ENCODE data around the gene CAPZB. TPM values are rescaled to one million over a fixed set of nuclear protein-coding genes. Genes with fewer than 3 reads are reported as not detected.

The CAPZB gene
- polyA plus RNA-seq, 1 donor from 2014 or later: 159 TPM

- TF ChIP-seq SMC3 (conservative IDR thresholded peaks at IDR 0.05; ENCODE audit: poor library complexity): no peak
- no peaks in the 10 kb centered on the region for H3F3A ChIP-seq (ENCODE audit: insufficient read depth, low read length, poor library complexity, severe bottlenecking)
- no peak overlapping the region for H3K4me2 ChIP-seq (ENCODE audit: low read length)
- H3K9me3 ChIP-seq (ENCODE audit: low read length): no peaks in the 10 kb centered on the region
- H3K36me3 ChIP-seq (ENCODE audit: insufficient read depth, low read length): no peaks in the 10 kb centered on the region
- H3K4me3 ChIP-seq (ENCODE audit: low read length): no peak overlapping the region
- no peaks in the 10 kb centered on the region for H3K9me2 ChIP-seq (ENCODE audit: insufficient read depth, low read length)
- H3K79me2 ChIP-seq (replicated peaks; ENCODE audit: insufficient read depth, low read length): no peaks in the 10 kb centered on the region
- no peak overlapping the region for H3K9ac ChIP-seq (ENCODE audit: low read length)
- no peak overlapping the region for H3K27ac ChIP-seq (ENCODE audit: low read length)
- no peak overlapping the region for H2AFZ ChIP-seq (ENCODE audit: low read depth, low read length)
- no peaks in the 10 kb centered on the region for H4K20me1 ChIP-seq (ENCODE audit: insufficient read depth)
- H3K27me3 ChIP-seq (ENCODE audit: insufficient read depth, low read depth, low read length): no peaks in the 10 kb centered on the region
Measured at GRCh38 chr1:19507516-19507915, 22.2 kb upstream of the CAPZB start.

- no peaks in the 10 kb centered on the region for H3K79me2 ChIP-seq (replicated peaks; ENCODE audit: insufficient read depth, low read length)
- no peaks in the 10 kb centered on the region for H3K9me2 ChIP-seq (ENCODE audit: insufficient read depth, low read length)
- H3F3A ChIP-seq (ENCODE audit: insufficient read depth, low read length, poor library complexity, severe bottlenecking): no peaks in the 10 kb centered on the region
- no peak overlapping the region for H3K4me3 ChIP-seq (ENCODE audit: low read length)
- H3K9me3 ChIP-seq (ENCODE audit: low read length): no peaks in the 10 kb centered on the region
- no peak overlapping the region for H3K9ac ChIP-seq (ENCODE audit: low read length)
- no peak for TF ChIP-seq POLR2AphosphoS5 (IDR thresholded peaks at IDR 0.05)
- TF ChIP-seq EP300 (conservative IDR thresholded peaks at IDR 0.05; ENCODE audit: poor library complexity, severe bottlenecking): no peak
- TF ChIP-seq MXI1 (conservative IDR thresholded peaks at IDR 0.05; ENCODE audit: poor library complexity, severe bottlenecking): no peak
- TF ChIP-seq SMC3 (conservative IDR thresholded peaks at IDR 0.05; ENCODE audit: poor library complexity): no peak
- no peak for TF ChIP-seq EZH2 (IDR thresholded peaks at IDR 0.05; ENCODE audit: borderline replicate concordance, insufficient read depth, low read length, poor library complexity, severe bottlenecking)
- no peak for TF ChIP-seq TAF1 (IDR thresholded peaks at IDR 0.05; ENCODE audit: low read depth)
- no peak for TF ChIP-seq REST (IDR thresholded peaks at IDR 0.05; ENCODE audit: borderline replicate concordance)
- TF ChIP-seq CTCF (IDR thresholded peaks at IDR 0.05; ENCODE audit: poor library complexity, severe bottlenecking): no peak
- TF ChIP-seq RAD21 (conservative IDR thresholded peaks at IDR 0.05): no peak
- no peak overlapping the region for H3K4me2 ChIP-seq (ENCODE audit: low read length)
- H3K36me3 ChIP-seq (ENCODE audit: insufficient read depth, low read length): no peaks in the 10 kb centered on the region
- H3K27me3 ChIP-seq (ENCODE audit: insufficient read depth, low read depth, low read length): no peaks in the 10 kb centered on the region
- no peaks in the 10 kb centered on the region for H4K20me1 ChIP-seq (ENCODE audit: insufficient read depth)
- no peak overlapping the region for H2AFZ ChIP-seq (ENCODE audit: low read depth, low read length)
- H3K27ac ChIP-seq (ENCODE audit: low read length): no peak overlapping the region
Measured at GRCh38 chr1:19505693-19506457, 20.5 kb upstream of the CAPZB start.
